Measurements from ENCODE around the gene LGALS3BP.

DNA sequence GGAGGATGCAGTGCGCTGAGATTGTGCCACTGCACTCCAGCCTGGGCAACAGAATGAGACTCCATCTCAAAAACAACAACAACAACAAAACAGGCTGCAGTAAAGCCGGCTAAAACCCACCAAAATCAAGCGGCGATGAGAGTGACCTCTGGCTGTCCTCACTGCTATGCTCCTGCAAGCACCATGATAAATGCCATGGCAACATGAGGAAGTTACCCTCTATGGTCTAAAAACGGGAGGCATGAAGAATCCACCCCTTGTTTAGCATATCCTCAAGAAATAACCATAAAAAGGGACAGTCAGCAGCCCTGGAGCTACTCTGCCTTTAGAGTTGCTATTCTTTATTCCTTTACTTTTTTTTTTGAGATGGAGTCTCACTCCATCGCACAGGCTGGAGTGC, 8.4 kb upstream of the LGALS3BP start:
- TF ChIP-seq, protein P1, sequence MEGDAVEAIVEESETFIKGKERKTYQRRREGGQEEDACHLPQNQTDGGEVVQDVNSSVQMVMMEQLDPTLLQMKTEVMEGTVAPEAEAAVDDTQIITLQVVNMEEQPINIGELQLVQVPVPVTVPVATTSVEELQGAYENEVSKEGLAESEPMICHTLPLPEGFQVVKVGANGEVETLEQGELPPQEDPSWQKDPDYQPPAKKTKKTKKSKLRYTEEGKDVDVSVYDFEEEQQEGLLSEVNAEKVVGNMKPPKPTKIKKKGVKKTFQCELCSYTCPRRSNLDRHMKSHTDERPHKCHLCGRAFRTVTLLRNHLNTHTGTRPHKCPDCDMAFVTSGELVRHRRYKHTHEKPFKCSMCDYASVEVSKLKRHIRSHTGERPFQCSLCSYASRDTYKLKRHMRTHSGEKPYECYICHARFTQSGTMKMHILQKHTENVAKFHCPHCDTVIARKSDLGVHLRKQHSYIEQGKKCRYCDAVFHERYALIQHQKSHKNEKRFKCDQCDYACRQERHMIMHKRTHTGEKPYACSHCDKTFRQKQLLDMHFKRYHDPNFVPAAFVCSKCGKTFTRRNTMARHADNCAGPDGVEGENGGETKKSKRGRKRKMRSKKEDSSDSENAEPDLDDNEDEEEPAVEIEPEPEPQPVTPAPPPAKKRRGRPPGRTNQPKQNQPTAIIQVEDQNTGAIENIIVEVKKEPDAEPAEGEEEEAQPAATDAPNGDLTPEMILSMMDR (optimal IDR thresholded peaks at IDR 0.05 in 1 of 3, IDR thresholded peaks at IDR 0.05 in 1 of 3, conservative IDR thresholded peaks at IDR 0.05 in 1 of 3; ENCODE audit: extremely low read depth in 1 of 3, insufficient read depth in 2 of 3, low read length in 3 of 3), result no peak
- TF ChIP-seq EZH2 (IDR thresholded peaks at IDR 0.05; ENCODE audit: low read length), result no peak
